IMR-90 (cell line): ENCODE measurements around the gene ADGRB3. TPM values are rescaled to one million over a fixed set of nuclear protein-coding genes. Genes with fewer than 3 reads are reported as not detected.

Experiments
- ATAC-seq: fragments of 200-7000 bp; cut with Tn5 transposase; 2 replicates; pipeline ENCODE4 v1.9.1; 2020; ENCODE audit warnings: low read depth, mild to moderate bottlenecking, moderate library complexity
- BruUV-seq: library from RNA; stranded (reverse); fragments of 400-500 nt; replicated peaks from 2 replicates; lab custom pipeline; 2021; lab: Mats Ljungman, UMichigan
- CTCF ChIA-PET: fragments of 300-600 bp; formaldehyde crosslinking; extraction: SDS; loops from one replicate; lab custom pipeline; 2021; ENCODE audit warnings: antibody characterized with exemption; lab: Yijun Ruan, JAX
- POLR2A ChIA-PET: fragments of 300-600 bp; sonication (Branson Sonifier 250); formaldehyde crosslinking; loops from one replicate; lab custom pipeline; 2022; ENCODE audit warnings: antibody characterized with exemption; ENCODE audit not compliant: unreplicated experiment; lab: Charles Lee
- DNase-seq: peaks from one replicate; pipeline ENCODE4 v3.0.0; 2013
- H2AFZ ChIP-seq: replicated peaks from 2 replicates; pipeline ENCODE3; 2013; ENCODE audit warnings: low read length, mild to moderate bottlenecking; ENCODE audit not compliant: poor library complexity
- H2AK5ac ChIP-seq: 2 replicates; pipeline ENCODE4 v1.6.1; 2013; ENCODE audit warnings: low read depth, low read length, inconsistent platforms
- H2AK9ac ChIP-seq: replicated peaks from 2 replicates; pipeline ENCODE3; 2013; ENCODE audit warnings: mild to moderate bottlenecking, low read depth, low read length, moderate library complexity; ENCODE audit not compliant: poor library complexity
- H2BK120ac ChIP-seq: 2 replicates; pipeline ENCODE4 v1.6.1; 2013; ENCODE audit warnings: low read depth, low read length, inconsistent platforms
- H2BK15ac ChIP-seq: 3 replicates; pipeline ENCODE4 v1.6.1; 2013; ENCODE audit warnings: low read depth, low read length, inconsistent platforms
- H2BK20ac ChIP-seq: 2 replicates; pipeline ENCODE4 v1.6.1; 2013; ENCODE audit warnings: low read depth, mild to moderate bottlenecking, inconsistent platforms, low read length, moderate library complexity
- H2BK5ac ChIP-seq: 2 replicates; pipeline ENCODE4 v1.6.1; 2013; ENCODE audit warnings: mild to moderate bottlenecking, low read depth, low read length, inconsistent platforms; ENCODE audit not compliant: poor library complexity, severe bottlenecking
- H3K14ac ChIP-seq: replicated peaks from 2 replicates; pipeline ENCODE4 v1.6.1; 2013; ENCODE audit warnings: low read depth, low read length, inconsistent platforms
- H3K18ac ChIP-seq: 2 replicates; pipeline ENCODE4 v1.6.1; 2013; ENCODE audit warnings: low read depth, low read length, control low read depth
- H3K23ac ChIP-seq: 2 replicates; pipeline ENCODE4 v1.6.1; 2013; ENCODE audit warnings: low read depth, low read length, inconsistent platforms
- H3K27ac ChIP-seq: 2 replicates; pipeline ENCODE4 v1.5.1; 2013; ENCODE audit warnings: mild to moderate bottlenecking, control low read depth, low read length; ENCODE audit not compliant: insufficient read depth
- H3K27me3 ChIP-seq: 2 replicates; pipeline ENCODE4 v1.6.1; 2013; ENCODE audit warnings: low read length; ENCODE audit not compliant: control insufficient read depth, insufficient read depth
- H3K36me3 ChIP-seq: 2 replicates; pipeline ENCODE4 v1.6.1; 2013; ENCODE audit warnings: low read length, mixed read lengths; ENCODE audit not compliant: control insufficient read depth, insufficient read depth
- H3K4ac ChIP-seq: 2 replicates; pipeline ENCODE4 v1.6.1; 2013; ENCODE audit warnings: low read depth, low read length, inconsistent platforms
- H3K4me1 ChIP-seq: 2 replicates; pipeline ENCODE4 v1.6.1; 2013; ENCODE audit warnings: low read length, mixed read lengths; ENCODE audit not compliant: control insufficient read depth, insufficient read depth
- H3K4me2 ChIP-seq: 2 replicates; pipeline ENCODE4 v1.6.1; 2013; ENCODE audit warnings: low read depth, mild to moderate bottlenecking, control low read depth, low read length, moderate library complexity
- H3K4me3 ChIP-seq: 2 replicates; pipeline ENCODE4 v1.5.1; 2013; ENCODE audit warnings: low read depth, mild to moderate bottlenecking, control low read depth, low read length, moderate library complexity; ENCODE audit not compliant: insufficient read depth
- H3K56ac ChIP-seq: 2 replicates; pipeline ENCODE4 v1.6.1; 2013; ENCODE audit warnings: low read length, inconsistent platforms; ENCODE audit not compliant: insufficient read depth; ENCODE audit errors: extremely low read depth
- H3K79me1 ChIP-seq, 2 experiments: 2 replicates each; pipeline ENCODE4 v1.6.1; 2013; ENCODE audit warnings: low read length in 2 of 2, inconsistent platforms in 1 of 2, low read depth in 1 of 2
- H3K9ac ChIP-seq: 2 replicates; pipeline ENCODE4 v1.6.1; 2013; ENCODE audit warnings: low read depth, low read length, control low read depth
- H3K9me1 ChIP-seq: 2 replicates; pipeline ENCODE4 v1.6.1; 2013; ENCODE audit warnings: low read length, inconsistent platforms; ENCODE audit not compliant: insufficient read depth
- H3K9me3 ChIP-seq: 2 replicates; pipeline ENCODE4 v1.6.1; 2013; ENCODE audit warnings: low read length; ENCODE audit not compliant: control insufficient read depth, insufficient read depth
- H4K20me1 ChIP-seq: 2 replicates; pipeline ENCODE4 v1.6.1; 2013; ENCODE audit warnings: low read length, inconsistent platforms; ENCODE audit not compliant: insufficient read depth
- H4K5ac ChIP-seq: 2 replicates; pipeline ENCODE4 v1.6.1; 2013; ENCODE audit warnings: mild to moderate bottlenecking, low read depth, low read length, control low read depth
- H4K8ac ChIP-seq, 2 experiments: 2 replicates each; pipeline ENCODE4 v1.6.1; 2013; ENCODE audit warnings: low read depth in 2 of 2, low read length in 2 of 2, control low read depth in 1 of 2, inconsistent platforms in 1 of 2
- H4K91ac ChIP-seq: 2 replicates; pipeline ENCODE4 v1.6.1; 2013; ENCODE audit warnings: low read depth, low read length, inconsistent platforms; ENCODE audit not compliant: insufficient read depth
- BHLHE40 ChIP-seq: fragments of 150-350 bp; IDR thresholded peaks from 2 replicates; pipeline ENCODE4 v1.6.1; 2016; ENCODE audit warnings: mild to moderate bottlenecking, low read depth, low read length
- CEBPB ChIP-seq: IDR thresholded peaks from 2 replicates; pipeline ENCODE4 v1.6.1; 2012; ENCODE audit warnings: low read depth, low read length, improper control_type of control experiment
- CHD1 ChIP-seq: IDR thresholded peaks from 2 replicates; pipeline ENCODE4 v1.6.1; 2012; ENCODE audit warnings: low read depth, low read length, improper control_type of control experiment
- FOS ChIP-seq: fragments of 150-350 bp; IDR thresholded peaks from 2 replicates; pipeline ENCODE4 v1.6.1; 2016; ENCODE audit warnings: low read depth, low read length
- MAFK ChIP-seq: IDR thresholded peaks from 2 replicates; pipeline ENCODE4 v1.6.1; 2012; ENCODE audit warnings: low read depth, low read length, improper control_type of control experiment
- MAZ ChIP-seq: IDR thresholded peaks from 2 replicates; pipeline ENCODE4 v1.6.1; 2012; ENCODE audit warnings: low read depth, mild to moderate bottlenecking, low read length, improper control_type of control experiment, moderate library complexity, borderline replicate concordance
- MXI1 ChIP-seq: IDR thresholded peaks from 2 replicates; pipeline ENCODE4 v1.6.1; 2012; ENCODE audit warnings: low read depth, mild to moderate bottlenecking, low read length, moderate library complexity, borderline replicate concordance
- NFE2L2 ChIP-seq: fragments of 150-350 bp; IDR thresholded peaks from 2 replicates; pipeline ENCODE4 v1.6.1; 2016; ENCODE audit warnings: low read depth, mild to moderate bottlenecking, low read length
- POLR2A ChIP-seq: IDR thresholded peaks from 2 replicates; pipeline ENCODE4 v1.6.1; 2012; ENCODE audit warnings: mild to moderate bottlenecking, low read depth, low read length
- RAD21 ChIP-seq: IDR thresholded peaks from 2 replicates; pipeline ENCODE4 v1.6.1; 2012; ENCODE audit warnings: low read length, improper control_type of control experiment
- RCOR1 ChIP-seq: IDR thresholded peaks from 2 replicates; pipeline ENCODE4 v1.6.1; 2012; ENCODE audit warnings: mild to moderate bottlenecking, low read length, improper control_type of control experiment; ENCODE audit not compliant: insufficient replicate concordance
- RFX5 ChIP-seq: IDR thresholded peaks from 2 replicates; pipeline ENCODE4 v1.8.0; 2012; ENCODE audit warnings: low read depth, mild to moderate bottlenecking, low read length, moderate library complexity
- SMC3 ChIP-seq: fragments of 150-350 bp; IDR thresholded peaks from 2 replicates; pipeline ENCODE4 v1.6.1; 2016; ENCODE audit warnings: low read depth, mild to moderate bottlenecking, antibody characterized with exemption, low read length, moderate library complexity
- WGBS, 2 experiments: methylation state at CpG; one replicate each; pipeline versions ENCODE4 v1.1.5 to v1.1.7; 2013; ENCODE audit warnings: missing lambda C conversion rate in 2 of 2; ENCODE audit not compliant: insufficient read length in 1 of 2; ENCODE audit errors: extremely low coverage in 2 of 2; 5-methylcytosine and 5-hydroxymethylcytosine counted together
- dilution Hi-C: fragments of 300-500 bp; cut with HindIII; formaldehyde crosslinking; loops from one replicate; pipeline ENCODE4 v1.14.3; 2018; ENCODE audit warnings: low sequenced_read_pairs; ENCODE audit not compliant: unreplicated experiment
- in situ Hi-C: fragments of 300-500 bp; cut with MboI; formaldehyde crosslinking; loops from 3 replicates; pipeline ENCODE4 v1.14.3; 2019; ENCODE audit warnings: low sequenced_read_pairs, inconsistent platforms, mixed read lengths
- intact Hi-C: fragments of 100-400 bp; cut with micrococcal nuclease; formaldehyde crosslinking; loops from 2 replicates; pipeline ENCODE4 v1.10.0; 2022
- polyA plus RNA-seq, 3 experiments: library from polyadenylated mRNA; depleted of rRNA; stranded (reverse); fragments of >200 nt; gene quantifications; 2 replicates each; pipeline ENCODE4 v1.2.3, GENCODE V29; 2012; ENCODE audit warnings: low replicate concordance in 1 of 3
- total RNA-seq: library from RNA; depleted of rRNA; stranded (reverse); fragments of >200 nt; gene quantifications from 2 replicates; pipeline ENCODE4 v1.2.3, GENCODE V29; 2012
- TF ChIP-seq, protein P1 (sequence below): fragments of 150-350 bp; IDR thresholded peaks from 2 replicates; pipeline ENCODE4 v1.6.1; 2016; ENCODE audit warnings: low read depth, mild to moderate bottlenecking, low read length, moderate library complexity, borderline replicate concordance
- TF ChIP-seq, protein P2 (sequence below): fragments of 150-350 bp; IDR thresholded peaks from 2 replicates; pipeline ENCODE4 v1.6.1; 2017; ENCODE audit warnings: mild to moderate bottlenecking, antibody characterized with exemption, low read length, low read depth

Gene ADGRB3
- total and polyA plus RNA-seq, 2 of the 4 experiments (the other 2 are of a cell fraction), result not detected

DNA sequence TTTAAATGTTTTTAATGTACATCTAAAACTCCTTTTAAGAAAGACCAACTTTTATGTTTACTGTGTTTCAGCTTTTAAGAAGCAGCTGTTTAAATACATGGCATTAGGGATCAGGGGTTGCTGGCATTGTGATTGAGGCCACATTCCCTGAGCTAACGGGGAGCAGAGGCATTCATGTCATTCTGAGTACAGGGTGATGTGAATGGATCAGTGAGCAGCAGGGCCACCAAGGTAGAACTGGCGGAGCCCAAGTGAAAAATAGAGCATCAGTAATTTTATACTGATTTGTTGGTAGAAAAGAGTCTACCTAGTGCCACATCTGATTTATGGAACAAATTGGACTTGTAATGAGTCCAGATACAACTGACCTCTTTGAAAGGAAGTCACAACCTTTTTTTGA lies 467.3 kb downstream of the ADGRB3 start:
- dilution Hi-C loops, result no loop called here
- no peak overlapping the region for H2BK15ac ChIP-seq
- in situ Hi-C loops, result no loop called here
- no peak overlapping the region for H2BK20ac ChIP-seq
- no peak overlapping the region for H2AFZ ChIP-seq
- no peak overlapping the region for H2AK5ac ChIP-seq
- no peak overlapping the region for H3K14ac ChIP-seq
- no peaks in the 10 kb centered on the region for H3K4me1 ChIP-seq
- no peak overlapping the region for H2BK5ac ChIP-seq
- H4K20me1 ChIP-seq, result no peaks in the 10 kb centered on the region
- ATAC-seq, result no peak
- H3K56ac ChIP-seq, result no peak overlapping the region
- H3K27me3 ChIP-seq, result no peaks in the 10 kb centered on the region
- H3K4me3 ChIP-seq, result no peak overlapping the region
- no peak overlapping the region for H4K8ac ChIP-seq
- no peak overlapping the region for H3K4ac ChIP-seq
- ChIA-PET POLR2A (no interaction called here), CTCF (no interaction called here)
- no peak overlapping the region for H3K23ac ChIP-seq
- TF ChIP-seq CHD1 (no peak), SMC3 (no peak), RFX5 (no peak), RCOR1 (no peak), MAZ (no peak), MXI1 (no peak), POLR2A (no peak), FOS (no peak), CEBPB (no peak), NFE2L2 (no peak), BHLHE40 (no peak), RAD21 (no peak), MAFK (no peak)
- TF ChIP-seq, protein P1, sequence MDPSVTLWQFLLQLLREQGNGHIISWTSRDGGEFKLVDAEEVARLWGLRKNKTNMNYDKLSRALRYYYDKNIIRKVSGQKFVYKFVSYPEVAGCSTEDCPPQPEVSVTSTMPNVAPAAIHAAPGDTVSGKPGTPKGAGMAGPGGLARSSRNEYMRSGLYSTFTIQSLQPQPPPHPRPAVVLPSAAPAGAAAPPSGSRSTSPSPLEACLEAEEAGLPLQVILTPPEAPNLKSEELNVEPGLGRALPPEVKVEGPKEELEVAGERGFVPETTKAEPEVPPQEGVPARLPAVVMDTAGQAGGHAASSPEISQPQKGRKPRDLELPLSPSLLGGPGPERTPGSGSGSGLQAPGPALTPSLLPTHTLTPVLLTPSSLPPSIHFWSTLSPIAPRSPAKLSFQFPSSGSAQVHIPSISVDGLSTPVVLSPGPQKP, result no peak
- TF ChIP-seq, protein P2, sequence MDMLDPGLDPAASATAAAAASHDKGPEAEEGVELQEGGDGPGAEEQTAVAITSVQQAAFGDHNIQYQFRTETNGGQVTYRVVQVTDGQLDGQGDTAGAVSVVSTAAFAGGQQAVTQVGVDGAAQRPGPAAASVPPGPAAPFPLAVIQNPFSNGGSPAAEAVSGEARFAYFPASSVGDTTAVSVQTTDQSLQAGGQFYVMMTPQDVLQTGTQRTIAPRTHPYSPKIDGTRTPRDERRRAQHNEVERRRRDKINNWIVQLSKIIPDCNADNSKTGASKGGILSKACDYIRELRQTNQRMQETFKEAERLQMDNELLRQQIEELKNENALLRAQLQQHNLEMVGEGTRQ, result no peak
- DNase-seq, result no peak
- no peak overlapping the region for H3K27ac ChIP-seq
- no peak overlapping the region for H2AK9ac ChIP-seq
- H4K5ac ChIP-seq, result no peak overlapping the region
- H3K36me3 ChIP-seq, result no peaks in the 10 kb centered on the region
- no peak overlapping the region for H3K18ac ChIP-seq
- H3K9ac ChIP-seq, result no peak overlapping the region
- no TSS peak for BruUV-seq
- no peaks in the 10 kb centered on the region for H3K79me1 ChIP-seq
- H2BK120ac ChIP-seq, result no peak overlapping the region
- H3K9me1 ChIP-seq, result no peaks in the 10 kb centered on the region
- H3K9me3 ChIP-seq, result no peaks in the 10 kb centered on the region
- H3K4me2 ChIP-seq, result no peak overlapping the region
- intact Hi-C loops, result no loop called here
- H4K91ac ChIP-seq, result no peak overlapping the region
- 83% methylated on average over 1 of the region's 2 CpGs; no CpG with 5 or more reads in 1 of the 2 experiments for WGBS, 2 experiments
